ENCODE measurements around the gene SLC1A2.

The SLC1A2 gene

GRCh38 chr11:35375332-35376117, 43.8 kb downstream of the SLC1A2 start:
- no peak for DNase-seq

- DNase-seq = peak; percentile 16
These were observed 45.9 kb downstream of the SLC1A2 start for GRCh38 chr11:35373284-35373933.

DNA sequence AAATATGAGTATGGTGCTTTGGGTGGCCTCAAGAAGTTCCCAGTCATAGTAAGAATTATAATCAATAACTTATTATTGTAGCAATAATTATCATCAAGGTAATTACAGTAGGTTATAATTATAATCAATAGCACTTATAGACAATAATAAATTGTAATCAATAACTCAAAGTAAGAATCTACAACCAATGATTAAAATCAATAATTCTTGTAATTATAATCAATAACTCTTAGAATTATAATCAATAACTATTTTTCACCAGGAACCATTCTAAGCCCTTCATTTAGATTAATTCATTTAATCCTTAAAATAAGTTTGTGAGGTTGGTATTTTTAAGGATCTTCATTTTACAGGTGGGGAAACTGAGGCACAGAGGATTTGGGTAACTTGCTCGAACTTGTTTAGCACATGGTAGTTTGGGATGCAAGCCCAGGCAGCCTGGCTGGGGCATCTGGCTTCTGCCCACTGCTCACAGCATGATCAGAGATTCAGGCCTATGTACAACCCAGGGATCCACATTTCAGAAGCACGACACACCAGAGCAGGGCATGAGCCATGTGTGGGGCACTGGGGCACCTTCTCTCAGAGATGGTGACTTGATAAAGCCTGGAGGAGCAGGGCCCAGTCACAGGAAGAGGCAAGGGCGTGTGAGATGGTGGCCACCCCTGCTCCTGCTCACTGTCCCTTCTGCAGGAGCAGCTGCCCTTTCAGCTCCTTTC, 46.6 kb downstream of the SLC1A2 start:
- DNase-seq = no peak

DNA sequence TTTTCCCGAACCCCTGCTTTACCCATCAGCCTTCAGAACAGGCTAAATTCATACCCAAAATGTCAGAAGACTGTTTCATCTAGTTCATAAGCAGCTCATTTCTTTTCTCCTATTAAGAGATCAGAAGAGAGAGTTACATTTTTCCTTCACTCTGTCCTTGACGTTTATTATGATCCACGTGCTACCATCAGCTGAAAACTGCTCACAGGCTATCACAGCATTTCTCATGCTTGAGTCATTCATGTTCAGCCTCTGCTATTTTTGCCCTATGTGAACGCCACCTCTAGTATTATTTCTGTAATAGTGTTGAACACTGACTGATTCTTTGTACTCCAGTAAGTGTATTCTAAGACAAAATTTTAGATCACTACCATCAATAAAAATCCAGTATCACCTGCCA, 51.9 kb downstream of the SLC1A2 start:
- no peak for DNase-seq

- DNase-seq = no peak
These were observed 52.6 kb downstream of the SLC1A2 start for GRCh38 chr11:35366798-35367197.

DNA sequence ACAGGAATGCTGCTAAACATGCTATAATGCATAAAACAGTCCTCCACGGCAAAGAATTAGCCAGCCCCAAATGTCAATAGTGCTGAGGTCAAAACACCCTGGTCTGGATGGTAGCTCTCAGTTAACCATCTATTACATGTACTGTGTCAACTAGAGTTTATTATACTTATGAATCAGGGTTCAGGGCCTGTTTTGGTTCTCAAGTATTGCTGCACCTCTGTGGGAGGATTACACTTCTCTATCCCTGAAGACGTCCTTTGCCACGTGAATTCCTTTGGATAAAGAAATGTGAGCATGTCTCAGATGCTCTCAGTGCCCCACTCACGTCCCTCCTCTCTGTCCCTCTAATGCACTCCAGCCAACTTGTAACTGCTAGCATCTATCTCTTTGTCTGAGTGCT, 53.4 kb downstream of the SLC1A2 start:
- DNase-seq = no peak

DNA sequence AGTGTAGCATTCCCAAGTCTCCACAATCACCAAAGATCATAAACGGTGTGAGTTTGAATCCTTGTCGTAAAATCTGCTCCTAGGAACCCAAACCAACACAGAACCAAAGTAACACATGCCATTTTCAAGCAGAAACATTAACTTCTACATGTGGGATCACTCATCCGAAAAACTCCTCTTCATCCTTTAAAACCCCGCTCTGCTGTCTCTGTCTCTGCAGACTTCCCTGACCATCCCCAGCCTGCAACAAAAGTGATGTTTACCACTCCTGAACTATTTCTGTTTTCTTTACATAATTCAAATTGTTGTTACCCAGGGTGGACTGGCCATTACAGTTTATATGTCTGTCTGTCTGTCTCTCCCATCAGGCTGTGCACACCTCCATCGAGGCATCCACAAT, 54.0 kb downstream of the SLC1A2 start:
- DNase-seq = no peak

GRCh38 chr11:35363854-35364780, 55.2 kb downstream of the SLC1A2 start:
- DNase-seq = no peak

DNA sequence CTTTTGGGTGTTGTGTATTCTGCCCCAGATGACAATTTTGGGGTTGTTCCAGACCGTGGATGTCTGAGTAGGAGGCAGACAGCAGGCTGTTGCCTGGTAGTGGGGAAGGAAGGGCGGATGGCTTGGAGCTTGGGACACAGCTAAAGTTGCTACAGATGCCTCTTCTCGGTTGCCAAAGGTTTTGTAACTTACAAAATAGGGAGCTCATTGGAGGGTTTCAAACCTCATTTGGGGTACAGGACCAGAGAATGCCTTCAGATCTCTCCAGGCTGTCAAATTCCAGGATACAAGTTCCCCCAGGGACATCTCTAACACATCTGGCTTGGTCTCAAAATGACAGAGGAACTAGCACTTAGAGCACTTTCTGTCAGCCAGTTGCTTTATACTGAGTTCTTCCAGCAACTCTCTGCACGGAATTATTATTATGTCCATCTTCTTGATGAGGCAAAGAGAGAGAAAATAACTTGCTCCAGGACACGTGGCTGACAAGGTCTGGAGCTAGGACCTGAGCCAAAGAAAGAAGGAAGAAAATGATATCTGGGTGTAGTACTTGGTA, 56.0 kb downstream of the SLC1A2 start:
- DNase-seq = no peak

GRCh38 chr11:35362521-35362980, 56.8 kb downstream of the SLC1A2 start:
- DNase-seq = no peak

DNA sequence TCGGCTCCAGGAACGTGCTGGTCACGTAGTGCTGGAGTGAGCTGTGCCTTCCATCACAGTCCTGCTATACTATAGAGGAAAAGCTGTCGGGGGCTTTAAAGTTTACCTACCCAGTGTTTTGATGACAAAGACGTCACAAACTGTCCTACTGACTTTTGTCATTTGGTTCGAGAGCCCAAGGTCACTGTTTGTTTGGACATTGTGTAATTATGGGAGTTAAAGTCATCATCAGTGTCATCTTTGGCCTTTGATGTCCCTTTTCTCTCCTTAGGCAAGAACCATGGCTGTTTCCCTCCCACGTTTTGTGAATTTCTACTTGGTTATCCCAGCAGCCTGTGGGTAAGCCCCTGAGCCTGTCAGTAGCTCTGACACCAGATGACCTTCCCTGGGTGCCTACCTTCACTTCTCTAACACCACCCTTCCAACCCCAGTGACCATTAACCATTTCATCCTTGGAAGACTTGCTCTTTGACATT, 59.3 kb downstream of the SLC1A2 start:
- no peak for DNase-seq

- no peak for DNase-seq
These were observed 59.9 kb downstream of the SLC1A2 start for GRCh38 chr11:35359321-35360054.

- DNase-seq = no peak
These were observed 61.0 kb downstream of the SLC1A2 start for GRCh38 chr11:35358391-35358790.

GRCh38 chr11:35357923-35358322, 61.4 kb downstream of the SLC1A2 start:
- no peak for DNase-seq

DNA sequence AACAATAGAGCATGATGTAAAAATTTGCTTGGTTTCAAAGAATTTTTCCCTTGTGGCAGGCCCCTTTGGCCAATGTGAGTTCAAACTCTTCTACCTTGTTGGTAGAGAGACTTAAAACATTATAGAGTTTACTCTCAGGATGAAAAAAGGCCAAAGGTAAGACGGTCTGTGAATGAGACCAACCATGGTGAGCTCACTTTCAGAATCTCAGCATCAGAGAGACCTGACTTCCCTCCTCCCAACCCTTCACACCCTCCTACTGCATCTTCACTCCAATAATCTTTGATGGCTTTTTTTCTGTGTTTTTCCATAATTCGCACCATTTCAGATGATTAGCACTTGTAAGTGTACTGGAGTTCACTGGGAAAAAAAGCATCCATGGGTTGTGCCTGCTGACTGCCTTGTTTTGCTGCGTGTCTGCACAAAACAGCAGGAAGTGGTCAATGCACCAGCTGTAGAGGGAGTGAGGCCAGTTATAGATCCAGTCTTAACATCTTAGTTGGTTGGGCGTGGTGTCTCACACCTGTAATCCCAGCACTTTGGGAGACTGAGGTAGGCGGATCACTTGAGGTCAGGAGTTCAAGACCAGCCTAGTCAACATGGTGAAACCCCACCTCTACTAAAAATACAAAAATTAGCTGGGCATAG, 64.1 kb downstream of the SLC1A2 start:
- no peak for DNase-seq

DNA sequence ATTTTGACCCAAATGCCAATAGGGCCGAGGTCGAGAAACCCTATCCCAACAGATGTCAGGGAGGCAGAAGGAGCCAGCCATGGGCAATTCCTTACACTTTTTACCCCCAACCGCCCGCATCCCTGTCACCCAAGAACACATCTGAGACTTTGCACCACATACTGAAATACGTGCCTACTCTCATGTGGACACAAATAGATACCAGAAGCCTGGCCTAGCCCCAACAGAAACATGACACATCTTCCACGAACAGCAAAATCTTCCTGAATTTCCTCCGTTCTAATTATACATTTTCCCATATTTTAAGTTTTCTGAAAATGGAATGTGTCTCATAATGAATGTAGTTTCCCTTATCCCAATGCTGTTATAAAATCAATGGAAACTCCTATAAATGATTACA, 64.7 kb downstream of the SLC1A2 start:
- no peak for DNase-seq

- no peak for DNase-seq
These were observed 67.1 kb downstream of the SLC1A2 start for GRCh38 chr11:35352077-35352888.

GRCh38 chr11:35349897-35350296, 69.5 kb downstream of the SLC1A2 start:
- DNase-seq = no peak

GRCh38 chr11:35348898-35349687, 70.3 kb downstream of the SLC1A2 start:
- DNase-seq = peak; percentile 17
